ENCODE data around the gene AFG3L2. TPM values are rescaled to one million over a fixed set of nuclear protein-coding genes. Genes with fewer than 3 reads are reported as not detected.
"Not testable (repeated sequence)": the region's sequence is repeated elsewhere in the genome, so short reads cannot be mapped to it uniquely, and the experiment has no call there.

The AFG3L2 gene
- total and polyA plus RNA-seq, 8 donors = 21.7 to 144 (median 44.0) TPM

GRCh38 chr18:12417687-12418086 lies 40.7 kb upstream of the AFG3L2 start:
- H3K27me3 ChIP-seq = no peaks in the 10 kb centered on the region
- no peak overlapping the region for H3K4me3 ChIP-seq
- no peaks in the 10 kb centered on the region for H3K9me3 ChIP-seq
- 78 to 90% (median 87%) methylated on average over 4 of the region's 4 CpGs for WGBS, 5 donors
- H3K36me3 ChIP-seq = no peaks in the 10 kb centered on the region
- intact Hi-C loops (cut with DNase I; ENCODE audit: low total_unique reads) = no loop called here
- H3K4me1 ChIP-seq = peaks cover 13 to 34% (median 23%) of the 10 kb centered on the region in 4 donors
- no peak for TF ChIP-seq POLR2A (IDR thresholded peaks at IDR 0.05)
- TF ChIP-seq CTCF (IDR thresholded peaks at IDR 0.05) = no peak
- TF ChIP-seq EP300 (IDR thresholded peaks at IDR 0.05) = no peak
- no peak for TF ChIP-seq POLR2AphosphoS5 (IDR thresholded peaks at IDR 0.05)
- no peak for DNase-seq
- no peak overlapping the region for H3K27ac ChIP-seq

GRCh38 chr18:12416098-12416729 lies 39.2 kb upstream of the AFG3L2 start:
- WGBS, 5 donors = 79 to 87% (median 84%) methylated on average over 5 of the region's 5 CpGs
- intact Hi-C loops (cut with DNase I; ENCODE audit: low total_unique reads) = no loop called here
- Histone ChIP-seq H3K9me3 (no peaks in the 10 kb centered on the region), H3K36me3 (no peaks in the 10 kb centered on the region), H3K27ac (peak overlapping the region in 4 of 5 donors; percentile 20 to 65 (median 54)), H3K27me3 (no peaks in the 10 kb centered on the region), H3K4me3 (no peak overlapping the region), H3K4me1 (peaks cover 13 to 34% (median 23%) of the 10 kb centered on the region in 4 donors)
- no peak for TF ChIP-seq EP300 (IDR thresholded peaks at IDR 0.05)
- no peak for TF ChIP-seq POLR2A (IDR thresholded peaks at IDR 0.05)
- no peak for DNase-seq

- no peaks in the 10 kb centered on the region for H3K36me3 ChIP-seq
- WGBS, 5 donors = 92 to 100% (median 98%) methylated on average over 2 to 3 of the region's 3 CpGs
- H3K9me3 ChIP-seq = no peaks in the 10 kb centered on the region
- H3K4me1 ChIP-seq = peaks cover 8 to 52% (median 27%) of the 10 kb centered on the region in 4 donors
- no peak for DNase-seq
- intact Hi-C loops (cut with DNase I; ENCODE audit: low total_unique reads) = no loop called here
- H3K27ac ChIP-seq = no peak overlapping the region
- peaks cover 0 to under 1% (median 0%) of the 10 kb centered on the region in 3 donors for H3K27me3 ChIP-seq
- H3K4me3 ChIP-seq = no peak overlapping the region
- TF ChIP-seq EP300 (IDR thresholded peaks at IDR 0.05) (no peak), POLR2A (IDR thresholded peaks at IDR 0.05) (no peak), CTCF (IDR thresholded peaks at IDR 0.05) (no peak), POLR2AphosphoS5 (IDR thresholded peaks at IDR 0.05) (no peak)
Measured at GRCh38 chr18:12411456-12411855, 34.4 kb upstream of the AFG3L2 start.

- H3K4me3 ChIP-seq; H3K27me3 ChIP-seq; intact Hi-C loops (cut with DNase I; ENCODE audit: low total_unique reads); H3K9me3 ChIP-seq; DNase-seq; H3K36me3 ChIP-seq; H3K27ac ChIP-seq: not testable (repeated sequence)
- WGBS, 5 donors = 64 to 73% (median 70%) methylated on average over 9 of the region's 9 CpGs
- peaks cover 4 to 47% (median 26%) of the 10 kb centered on the region in 4 donors for H3K4me1 ChIP-seq
Measured at GRCh38 chr18:12410747-12411146, 33.7 kb upstream of the AFG3L2 start.

- intact Hi-C loops (cut with DNase I; ENCODE audit: low total_unique reads) = no loop called here
- H3K27ac ChIP-seq = no peak overlapping the region
- H3K9me3 ChIP-seq = no peaks in the 10 kb centered on the region
- DNase-seq = no peak
- no peak overlapping the region for H3K4me3 ChIP-seq
- peaks cover 0 to 40% (median 22%) of the 10 kb centered on the region in 4 donors for H3K4me1 ChIP-seq
- peaks cover 0 to 12% (median 0%) of the 10 kb centered on the region in 3 donors for H3K27me3 ChIP-seq
- no peaks in the 10 kb centered on the region for H3K36me3 ChIP-seq
- no peak for TF ChIP-seq EP300 (IDR thresholded peaks at IDR 0.05)
- no peak for TF ChIP-seq POLR2AphosphoS5 (IDR thresholded peaks at IDR 0.05)
- TF ChIP-seq CTCF (IDR thresholded peaks at IDR 0.05) = no peak
- TF ChIP-seq POLR2A (IDR thresholded peaks at IDR 0.05) = no peak
- 89 to 96% (median 91%) methylated on average over 9 of the region's 9 CpGs for WGBS, 5 donors
Measured at GRCh38 chr18:12410081-12410481, 33.1 kb upstream of the AFG3L2 start.
